HepG2 (cell line): ENCODE data around the gene KIF3A. TPM values are rescaled to one million over a fixed set of nuclear protein-coding genes. Genes with fewer than 3 reads are reported as not detected.

Experiments used
- ATAC-seq: fragments of 200-7000 bp; cut with Tn5 transposase; 3 replicates; pipeline ENCODE4 v1.9.1; 2020; ENCODE audit warnings: mild to moderate bottlenecking, moderate library complexity
- BruUV-seq: library from RNA; stranded (reverse); fragments of 400-500 nt; replicated peaks from 2 replicates; lab custom pipeline; 2021; lab: Mats Ljungman, UMichigan
- CTCF ChIA-PET: fragments of 300-600 bp; formaldehyde crosslinking; extraction: SDS; loops from one replicate; lab custom pipeline; 2021; ENCODE audit warnings: low total read pairs, inconsistent platforms, low intra/inter-chr PET ratio; lab: Yijun Ruan, JAX
- POLR2A ChIA-PET: fragments of 350-600 bp; sonication (Branson Sonifier 250); formaldehyde crosslinking; loops from one replicate; lab custom pipeline; 2020; ENCODE audit warnings: antibody characterized with exemption, inconsistent platforms; lab: Yijun Ruan, JAX
- DNase-seq: peaks from one replicate; pipeline ENCODE4 v3.0.0-alpha.2; 2015; ENCODE audit warnings: low spot score
- FAIRE-seq: peaks from 3 replicates; lab custom pipeline; 2011; peaks lifted over from hg19 to GRCh38; lab: Jason Lieb, UNC
- H2AFZ ChIP-seq: one replicate; pipeline ENCODE4 v1.6.1; 2011; ENCODE audit warnings: low read length, inconsistent platforms
- H3K27ac ChIP-seq: fragments of 300-600 bp; 3 replicates; pipeline ENCODE4 v1.8.0; 2011; ENCODE audit warnings: mixed run types, mild to moderate bottlenecking, mixed read lengths, low read length, inconsistent platforms; ENCODE audit not compliant: insufficient read depth; ENCODE audit errors: extremely low read length
- H3K27me3 ChIP-seq, 2 experiments: fragments of 200-600 bp in 1 of 2; 2 replicates in 1 of 2; 3 replicates in 1 of 2; pipeline versions ENCODE4 v1.6.0 to v1.8.0; 2011; ENCODE audit warnings: low read length in 2 of 2, mild to moderate bottlenecking in 2 of 2, moderate library complexity in 2 of 2, inconsistent platforms in 1 of 2; ENCODE audit not compliant: insufficient read depth in 2 of 2, control insufficient read depth in 1 of 2
- H3K36me3 ChIP-seq, 2 experiments: fragments of 200-600 bp in 1 of 2; replicated peaks in 1 of 2; 2 replicates in 1 of 2; 3 replicates in 1 of 2; pipeline versions ENCODE4 v1.5.1 to v1.8.0; 2011; ENCODE audit warnings: low read length in 2 of 2, inconsistent platforms in 1 of 2; ENCODE audit not compliant: insufficient read depth in 2 of 2, control insufficient read depth in 1 of 2
- H3K4me1 ChIP-seq: 2 replicates; pipeline ENCODE4 v1.5.1; 2012; ENCODE audit warnings: low read length, inconsistent platforms; ENCODE audit not compliant: insufficient read depth
- H3K4me2 ChIP-seq: 2 replicates; pipeline ENCODE4 v1.6.0; 2011; ENCODE audit warnings: low read depth, low read length, inconsistent platforms
- H3K4me3 ChIP-seq, 3 experiments: fragments of 200-600 bp in 1 of 3; sonication (generic), shearing (Covaris generic) in 1 of 3; replicated peaks in 1 of 3; 2 replicates each; pipeline ENCODE4 v1.5.1; 2011 to 2016; ENCODE audit warnings: low read length in 3 of 3, inconsistent platforms in 2 of 3, low read depth in 2 of 3, mild to moderate bottlenecking in 2 of 3, control low read depth in 1 of 3, mixed read lengths in 1 of 3; ENCODE audit not compliant: insufficient read depth in 1 of 3
- H3K79me2 ChIP-seq: one replicate; pipeline ENCODE4 v1.6.1; 2011; ENCODE audit warnings: low read length, inconsistent platforms; ENCODE audit not compliant: insufficient read depth
- H3K9ac ChIP-seq: 2 replicates; pipeline ENCODE4 v1.6.0; 2011; ENCODE audit warnings: mild to moderate bottlenecking, low read depth, low read length, inconsistent platforms; ENCODE audit not compliant: insufficient read depth
- H3K9me3 ChIP-seq: 2 replicates; pipeline ENCODE4 v1.5.1; 2012; ENCODE audit warnings: mild to moderate bottlenecking, low read length
- H4K20me1 ChIP-seq: 2 replicates; pipeline ENCODE4 v1.6.0; 2011; ENCODE audit warnings: inconsistent platforms, mild to moderate bottlenecking, low read length, moderate library complexity; ENCODE audit not compliant: insufficient read depth
- BCL6 ChIP-seq: IDR thresholded peaks from 2 replicates; pipeline ENCODE4 v1.6.1; 2016; ENCODE audit warnings: missing genetic modification reagents, missing compliant biosample characterization
- CREB1 ChIP-seq, 2 experiments: fragments of 450-650 bp in 1 of 2; IDR thresholded peaks; 2 replicates each; pipeline ENCODE4 v1.6.1; 2016 to 2017; ENCODE audit warnings: control low read depth in 1 of 2, mild to moderate bottlenecking in 1 of 2, missing compliant biosample characterization in 1 of 2, missing genetic modification characterization in 1 of 2
- GFI1 ChIP-seq: sonication (generic); formaldehyde crosslinking; IDR thresholded peaks from 2 replicates; pipeline ENCODE4 v1.5.0; 2020; ENCODE audit warnings: missing genetic modification reagents, mild to moderate bottlenecking, borderline replicate concordance
- KAT7 ChIP-seq: IDR thresholded peaks from 2 replicates; pipeline ENCODE4 v1.6.1; 2018; ENCODE audit warnings: borderline replicate concordance, missing compliant biosample characterization
- KLF9 ChIP-seq: IDR thresholded peaks from 2 replicates; pipeline ENCODE4 v1.6.1; 2016; ENCODE audit warnings: low read depth
- SOX6 ChIP-seq, 2 experiments: fragments of 450-650 bp in 1 of 2; sonication (generic) in 1 of 2; formaldehyde crosslinking in 1 of 2; IDR thresholded peaks; 2 replicates each; pipeline versions ENCODE4 v1.4.0 to v1.6.1; 2017 to 2020; ENCODE audit warnings: antibody characterized with exemption in 1 of 2, mild to moderate bottlenecking in 1 of 2, missing genetic modification reagents in 1 of 2
- TGIF2 ChIP-seq: IDR thresholded peaks from 2 replicates; pipeline ENCODE4 v1.6.1; 2016; ENCODE audit warnings: control low read depth, missing compliant biosample characterization
- ZNF256 ChIP-seq: sonication (generic); formaldehyde crosslinking; conservative IDR thresholded peaks from 2 replicates; pipeline ENCODE4 v1.4.0; 2020; ENCODE audit warnings: missing genetic modification reagents
- ZNF44 ChIP-seq: sonication (generic); formaldehyde crosslinking; IDR thresholded peaks from 2 replicates; pipeline ENCODE4 v1.5.1; 2020; ENCODE audit warnings: mild to moderate bottlenecking, missing genetic modification reagents
- in situ Hi-C: cut with HindIII; loops from 2 replicates; pipeline ENCODE4 v1.10.0; 2017; ENCODE audit warnings: low pct_unique_long_range_greater_than_20kb; ENCODE audit not compliant: extremely low pct_ligation_motif_present
- intact Hi-C: fragments of 100-400 bp; cut with micrococcal nuclease; formaldehyde crosslinking; loops from one replicate; pipeline ENCODE4 v1.10.0; 2022; ENCODE audit not compliant: unreplicated experiment
- polyA plus RNA-seq, 8 experiments: library from polyadenylated mRNA; depleted of rRNA in 3 of 8; stranded (reverse) in 7 of 8; unstranded in 1 of 8; fragments of >200 nt; fragmentation: Illumina TruSeq in 4 of 8; extraction: Trizol in 4 of 8; gene quantifications; 2 replicates each; pipeline versions ENCODE4 v1.2.1 to v1.2.3, GENCODE V29; 2011 to 2016; ENCODE audit warnings: low read depth in 4 of 8, missing spikeins in 1 of 8, mixed read lengths in 1 of 8; ENCODE audit not compliant: insufficient read depth in 1 of 8
- total RNA-seq, 5 experiments: library from RNA; depleted of rRNA; stranded (reverse); fragments of >200 nt; fragmentation: Illumina TruSeq; extraction: Trizol; gene quantifications; 2 replicates each; pipeline ENCODE4 v1.2.3, GENCODE V29; 2016; ENCODE audit warnings: low read depth in 1 of 5
- TF ChIP-seq, protein P1 (sequence below): sonication (generic); formaldehyde crosslinking; IDR thresholded peaks from 2 replicates; pipeline ENCODE4 v1.8.1; 2023; ENCODE audit warnings: mild to moderate bottlenecking, missing genetic modification reagents, borderline replicate concordance
- TF ChIP-seq, protein P2 (sequence below): sonication (generic); formaldehyde crosslinking; IDR thresholded peaks from 2 replicates; pipeline ENCODE4 v1.5.1; 2020; ENCODE audit warnings: mild to moderate bottlenecking, missing genetic modification reagents, borderline replicate concordance
- TF ChIP-seq, protein P3 (sequence below): sonication (generic); IDR thresholded peaks from 2 replicates; pipeline ENCODE4 v1.6.1; 2016; ENCODE audit warnings: low read depth, borderline replicate concordance
- TF ChIP-seq, protein P4 (sequence below): sonication (generic); formaldehyde crosslinking; IDR thresholded peaks from 2 replicates; pipeline ENCODE4 v1.5.1; 2020; ENCODE audit warnings: missing genetic modification reagents, mild to moderate bottlenecking, borderline replicate concordance

Gene KIF3A
- total and polyA plus RNA-seq, 2 of the 13 experiments (the other 11 are each of a cell fraction or from before 2014, with no cell fraction given): 2.3 to 8.4 TPM

DNA sequence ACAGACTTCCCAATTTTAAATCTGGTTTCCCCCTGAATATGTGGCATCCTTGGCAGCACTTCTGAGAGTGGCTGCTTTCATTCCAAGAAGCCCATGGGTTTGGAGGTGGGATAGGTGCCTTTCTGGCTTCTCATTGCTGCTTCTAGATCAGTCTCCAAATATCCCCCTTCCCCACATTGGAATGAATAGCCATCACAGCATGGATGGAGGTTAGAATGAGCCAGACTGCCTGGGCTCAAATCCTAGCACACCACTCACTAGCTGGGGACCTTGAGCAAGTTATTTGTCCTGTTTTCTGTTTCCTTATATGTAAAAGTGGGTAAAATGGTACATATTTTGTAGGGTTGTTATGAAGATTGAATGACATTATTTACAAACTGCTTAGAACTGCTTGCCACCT is 93.2 kb downstream of the KIF3A start:
- ChIA-PET CTCF (no interaction called here), POLR2A (no interaction called here)
- TF ChIP-seq KAT7 (CRISPR knock-in tag) (no peak), TGIF2 (CRISPR knock-in tag) (no peak), BCL6 (CRISPR knock-in tag) (no peak), SOX6 (IDR thresholded peaks at IDR 0.05) (no peak), SOX6 (CRISPR knock-in tag; IDR thresholded peaks at IDR 0.05) (no peak), CREB1 (IDR thresholded peaks at IDR 0.05) (no peak), CREB1 (CRISPR knock-in tag; IDR thresholded peaks at IDR 0.05) (no peak), ZNF256 (CRISPR knock-in tag) (no peak), KLF9 (CRISPR knock-in tag) (no peak), ZNF44 (CRISPR knock-in tag) (no peak), GFI1 (CRISPR knock-in tag) (no peak)
- TF ChIP-seq, protein P1, sequence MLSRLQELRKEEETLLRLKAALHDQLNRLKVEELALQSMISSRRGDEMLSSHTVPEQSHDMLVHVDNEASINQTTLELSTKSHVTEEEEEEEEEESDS (CRISPR knock-in tag): no peak
- TF ChIP-seq, protein P2, sequence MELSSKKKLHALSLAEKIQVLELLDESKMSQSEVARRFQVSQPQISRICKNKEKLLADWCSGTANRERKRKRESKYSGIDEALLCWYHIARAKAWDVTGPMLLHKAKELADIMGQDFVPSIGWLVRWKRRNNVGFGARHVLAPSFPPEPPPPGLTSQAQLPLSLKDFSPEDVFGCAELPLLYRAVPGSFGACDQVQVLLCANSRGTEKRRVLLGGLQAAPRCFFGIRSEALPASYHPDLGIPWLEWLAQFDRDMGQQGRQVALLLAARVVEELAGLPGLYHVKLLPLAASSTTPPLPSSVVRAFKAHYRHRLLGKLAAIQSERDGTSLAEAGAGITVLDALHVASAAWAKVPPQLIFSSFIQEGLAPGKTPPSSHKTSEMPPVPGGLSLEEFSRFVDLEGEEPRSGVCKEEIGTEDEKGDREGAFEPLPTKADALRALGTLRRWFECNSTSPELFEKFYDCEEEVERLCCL: no peak
- TF ChIP-seq, protein P3, sequence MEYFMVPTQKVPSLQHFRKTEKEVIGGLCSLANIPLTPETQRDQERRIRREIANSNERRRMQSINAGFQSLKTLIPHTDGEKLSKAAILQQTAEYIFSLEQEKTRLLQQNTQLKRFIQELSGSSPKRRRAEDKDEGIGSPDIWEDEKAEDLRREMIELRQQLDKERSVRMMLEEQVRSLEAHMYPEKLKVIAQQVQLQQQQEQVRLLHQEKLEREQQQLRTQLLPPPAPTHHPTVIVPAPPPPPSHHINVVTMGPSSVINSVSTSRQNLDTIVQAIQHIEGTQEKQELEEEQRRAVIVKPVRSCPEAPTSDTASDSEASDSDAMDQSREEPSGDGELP: no peak
- TF ChIP-seq, protein P4, sequence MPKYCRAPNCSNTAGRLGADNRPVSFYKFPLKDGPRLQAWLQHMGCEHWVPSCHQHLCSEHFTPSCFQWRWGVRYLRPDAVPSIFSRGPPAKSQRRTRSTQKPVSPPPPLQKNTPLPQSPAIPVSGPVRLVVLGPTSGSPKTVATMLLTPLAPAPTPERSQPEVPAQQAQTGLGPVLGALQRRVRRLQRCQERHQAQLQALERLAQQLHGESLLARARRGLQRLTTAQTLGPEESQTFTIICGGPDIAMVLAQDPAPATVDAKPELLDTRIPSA (CRISPR knock-in tag): no peak
- no peaks in the 10 kb centered on the region for H3K27me3 ChIP-seq
- H3K9me3 ChIP-seq: peaks cover 10% of the 10 kb centered on the region; the same call in 1 of the 2 replicates
- FAIRE-seq: no peak
- H3K79me2 ChIP-seq: no peaks in the 10 kb centered on the region
- DNase-seq: no peak
- no peak overlapping the region for H2AFZ ChIP-seq
- H4K20me1 ChIP-seq: no peaks in the 10 kb centered on the region
- peaks cover 18% of the 10 kb centered on the region for H3K4me1 ChIP-seq
- in situ Hi-C loops (no loop called here), intact Hi-C loops (no loop called here)
- no peak overlapping the region for H3K9ac ChIP-seq
- no peak overlapping the region for H3K27ac ChIP-seq
- H3K4me3 ChIP-seq: no peak overlapping the region
- no peak overlapping the region for H3K4me2 ChIP-seq
- peaks cover 5 to 31% of the 10 kb centered on the region in 2 experiments for H3K36me3 ChIP-seq
- ATAC-seq: no peak
- BruUV-seq: no TSS peak

Other genes starting within 250 kb of the KIF3A start
- 5.8 and 8.8 TPM in 2 replicates for gene IRF1, start 246.8 kb downstream of the KIF3A start, total RNA-seq (2016; rRNA removed; fragmentation: Illumina TruSeq; extraction: Trizol)
- 4.1 and 4.4 TPM in 2 replicates for gene IRF1, start 246.8 kb downstream of the KIF3A start, polyA plus RNA-seq (2011; rRNA removed)
- gene IL5, start 194.0 kb downstream of the KIF3A start, total RNA-seq (2016; rRNA removed; fragmentation: Illumina TruSeq; extraction: Trizol): not detected in 2 replicates
- gene IL5, start 194.0 kb downstream of the KIF3A start, polyA plus RNA-seq (2011; rRNA removed): not detected in 2 replicates
- gene RAD50, start 180.6 kb downstream of the KIF3A start, total RNA-seq (2016; rRNA removed; fragmentation: Illumina TruSeq; extraction: Trizol): 23.4 and 40.1 TPM in 2 replicates
- gene RAD50, start 180.6 kb downstream of the KIF3A start, polyA plus RNA-seq (2011; rRNA removed): 13.6 and 19.2 TPM in 2 replicates
- not detected in 2 replicates for gene IL13, start 79.4 kb downstream of the KIF3A start, total RNA-seq (2016; rRNA removed; fragmentation: Illumina TruSeq; extraction: Trizol)
- 0.05 TPM in 1 of 2 replicates, not detected in the other for gene IL13, start 79.4 kb downstream of the KIF3A start, polyA plus RNA-seq (2011; rRNA removed)
- not detected in 2 replicates for gene IL4, start 63.6 kb downstream of the KIF3A start, total RNA-seq (2016; rRNA removed; fragmentation: Illumina TruSeq; extraction: Trizol)
- not detected in 2 replicates for gene IL4, start 63.6 kb downstream of the KIF3A start, polyA plus RNA-seq (2011; rRNA removed)
- gene CCNI2, start 9.9 kb upstream of the KIF3A start, total RNA-seq (2016; rRNA removed; fragmentation: Illumina TruSeq; extraction: Trizol): not detected in 2 replicates
- gene CCNI2, start 9.9 kb upstream of the KIF3A start, polyA plus RNA-seq (2011; rRNA removed): 0.03 TPM in 1 of 2 replicates, not detected in the other
- gene SEPTIN8, start 39.7 kb upstream of the KIF3A start, total RNA-seq (2016; rRNA removed; fragmentation: Illumina TruSeq; extraction: Trizol): 49.9 and 50.7 TPM in 2 replicates
- gene SEPTIN8, start 39.7 kb upstream of the KIF3A start, polyA plus RNA-seq (2011; rRNA removed): 41.4 and 52.4 TPM in 2 replicates
- gene SOWAHA, start 75.8 kb upstream of the KIF3A start, total RNA-seq (2016; rRNA removed; fragmentation: Illumina TruSeq; extraction: Trizol): 1.9 and 2.0 TPM in 2 replicates
- gene SOWAHA, start 75.8 kb upstream of the KIF3A start, polyA plus RNA-seq (2011; rRNA removed): 0.82 and 0.95 TPM in 2 replicates
- 8.9 and 18.2 TPM in 2 replicates for gene SHROOM1, start 93.1 kb upstream of the KIF3A start, total RNA-seq (2016; rRNA removed; fragmentation: Illumina TruSeq; extraction: Trizol)
- 25.7 and 34.5 TPM in 2 replicates for gene SHROOM1, start 93.1 kb upstream of the KIF3A start, polyA plus RNA-seq (2011; rRNA removed)
- 0.07 and 0.38 TPM in 2 replicates for gene GDF9, start 128.9 kb upstream of the KIF3A start, total RNA-seq (2016; rRNA removed; fragmentation: Illumina TruSeq; extraction: Trizol)
- gene GDF9, start 128.9 kb upstream of the KIF3A start, polyA plus RNA-seq (2011; rRNA removed): 0.33 and 0.50 TPM in 2 replicates
- gene UQCRQ, start 129.1 kb upstream of the KIF3A start, total RNA-seq (2016; rRNA removed; fragmentation: Illumina TruSeq; extraction: Trizol): 575 and 610 TPM in 2 replicates
- 237 and 257 TPM in 2 replicates for gene UQCRQ, start 129.1 kb upstream of the KIF3A start, polyA plus RNA-seq (2011; rRNA removed)
- 19.8 and 23.9 TPM in 2 replicates for gene LEAP2, start 136.1 kb upstream of the KIF3A start, total RNA-seq (2016; rRNA removed; fragmentation: Illumina TruSeq; extraction: Trizol)
- 51.9 and 70.9 TPM in 2 replicates for gene LEAP2, start 136.1 kb upstream of the KIF3A start, polyA plus RNA-seq (2011; rRNA removed)
- 22.1 and 30.5 TPM in 2 replicates for gene AFF4, start 226.1 kb upstream of the KIF3A start, total RNA-seq (2016; rRNA removed; fragmentation: Illumina TruSeq; extraction: Trizol)
- 17.6 and 25.5 TPM in 2 replicates for gene AFF4, start 226.1 kb upstream of the KIF3A start, polyA plus RNA-seq (2011; rRNA removed)